IPS DF 4.7 (cell line): Measurements from ENCODE around the gene CATSPER4.

Experiments
- DNase-seq: peaks from one replicate; pipeline ENCODE4 v3.0.0-alpha.2; 2013; ENCODE audit warnings: low spot score; ENCODE audit errors: extremely low read depth

The CATSPER4 gene

DNA sequence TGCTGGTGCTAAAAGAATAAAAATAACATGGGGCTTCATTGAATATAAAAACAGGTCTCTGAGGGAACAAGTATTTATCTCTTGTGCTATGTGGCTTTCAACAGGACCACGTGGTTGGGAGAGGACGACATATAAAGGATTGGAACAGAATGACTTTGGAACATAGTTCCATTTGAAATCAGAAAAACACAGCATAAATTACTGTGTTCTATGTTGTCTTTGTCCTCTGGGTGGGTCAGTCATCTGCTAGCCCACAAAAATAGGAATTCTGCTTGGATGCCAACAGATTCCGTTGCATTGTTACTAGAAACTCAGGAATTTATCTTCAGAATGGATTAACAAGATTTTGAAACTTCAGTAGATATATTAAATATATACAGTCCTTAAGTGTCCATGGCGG is 49.5 kb downstream of the CATSPER4 start:
- DNase-seq, result no peak
